ENCODE data around the gene VTA1.
"Not testable (repeated sequence)": the region's sequence is repeated elsewhere in the genome, so short reads cannot be mapped to it uniquely, and the experiment has no call there.

The VTA1 gene

GRCh38 chr6:142225115-142225514 lies 78.1 kb downstream of the VTA1 start:
- no peak for TF ChIP-seq CTCF (IDR thresholded peaks at IDR 0.05; ENCODE audit: extremely low read depth, missing control alignments)
- no peak for DNase-seq (ENCODE audit: low spot score)

- TF ChIP-seq CTCF (IDR thresholded peaks at IDR 0.05; ENCODE audit: extremely low read depth, missing control alignments): no peak
- DNase-seq (ENCODE audit: low spot score): no peak
Measured at GRCh38 chr6:142225552-142225951, 78.5 kb downstream of the VTA1 start.

GRCh38 chr6:142226731-142227130 lies 79.7 kb downstream of the VTA1 start:
- DNase-seq (ENCODE audit: low spot score): no peak
- TF ChIP-seq CTCF (IDR thresholded peaks at IDR 0.05; ENCODE audit: extremely low read depth, missing control alignments): no peak

GRCh38 chr6:142229518-142230270 lies 82.6 kb downstream of the VTA1 start:
- not testable (repeated sequence) for DNase-seq (ENCODE audit: low spot score)

GRCh38 chr6:142232206-142233044 lies 85.4 kb downstream of the VTA1 start:
- DNase-seq (ENCODE audit: low spot score): not testable (repeated sequence)

- no peak for DNase-seq (ENCODE audit: low spot score)
- no peak for TF ChIP-seq CTCF (IDR thresholded peaks at IDR 0.05; ENCODE audit: extremely low read depth, missing control alignments)
Measured at GRCh38 chr6:142233945-142234682, 87.1 kb downstream of the VTA1 start.

- TF ChIP-seq CTCF (IDR thresholded peaks at IDR 0.05; ENCODE audit: extremely low read depth, missing control alignments): no peak
- DNase-seq (ENCODE audit: low spot score): no peak
Measured at GRCh38 chr6:142235272-142235671, 88.2 kb downstream of the VTA1 start.

- no peak for TF ChIP-seq CTCF (IDR thresholded peaks at IDR 0.05; ENCODE audit: extremely low read depth, missing control alignments)
- DNase-seq (ENCODE audit: low spot score): no peak
Measured at GRCh38 chr6:142235791-142236190, 88.7 kb downstream of the VTA1 start.

All from GM20000 (cell line).